SK-MEL-5 (cell line): Measurements from ENCODE around the gene VCAN. TPM values are rescaled to one million over a fixed set of nuclear protein-coding genes. Genes with fewer than 3 reads are reported as not detected.

Experiments used
- DNase-seq: peaks from one replicate; pipeline ENCODE4 v3.0.0-alpha.2; 2016; ENCODE audit warnings: low read depth, low spot score
- in situ Hi-C: cut with HindIII; loops from 2 replicates; pipeline ENCODE4 v1.10.0; 2016; ENCODE audit warnings: low sequenced_read_pairs, high pct_unique_total_duplicates, low pct_unique_long_range_greater_than_20kb
- total RNA-seq: library from RNA; depleted of rRNA; stranded (reverse); fragments of >200 nt; shearing (Covaris generic); gene quantifications from 2 replicates; pipeline ENCODE4 v1.2.3, GENCODE V29; 2014

VCAN gene
- total RNA-seq, 1 experiment from 2014 or later: 90.3 TPM

- in situ Hi-C loops: no loop called here
- DNase-seq: no peak
Observed at GRCh38 chr5:83487155-83487554, 15.6 kb downstream of the VCAN start.

DNA sequence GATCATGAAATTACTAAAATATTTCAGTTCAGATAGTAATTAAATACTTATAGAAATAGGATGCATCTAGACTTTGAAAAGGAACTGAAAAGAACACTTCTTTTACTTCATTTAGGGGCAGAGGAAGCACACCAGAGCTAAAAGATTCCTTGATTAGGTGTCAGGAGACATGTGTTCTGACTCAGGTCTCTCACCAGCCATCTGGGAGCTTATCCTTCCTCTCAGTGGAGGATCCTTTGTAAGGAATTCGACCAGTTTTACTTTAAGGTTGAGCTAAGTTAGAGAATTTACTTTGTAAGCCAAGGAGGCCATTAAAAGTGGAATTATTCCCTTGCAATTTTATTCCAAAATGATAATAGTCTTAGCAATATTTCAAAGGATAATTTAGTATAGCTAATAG lies 16.7 kb downstream of the VCAN start:
- no peak for DNase-seq
- in situ Hi-C loops: no loop called here

DNA sequence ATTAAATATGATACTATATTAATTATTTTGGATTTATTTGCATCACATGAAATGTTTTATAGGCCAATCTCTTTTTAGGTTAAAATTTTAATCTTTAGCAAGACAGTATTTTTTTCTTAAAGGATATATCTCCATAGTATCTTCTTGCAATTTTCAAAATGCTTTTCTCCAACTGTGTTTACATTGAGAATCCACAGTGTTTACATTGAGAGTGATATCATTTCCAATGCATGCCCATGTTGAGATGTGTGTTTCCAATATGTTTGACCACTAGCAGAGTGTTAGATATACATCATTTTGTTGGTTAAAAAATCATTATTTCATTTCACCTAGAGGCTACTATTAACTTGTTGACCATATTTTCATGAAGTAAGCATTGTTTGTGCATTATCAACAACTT lies 17.3 kb downstream of the VCAN start:
- in situ Hi-C loops: no loop called here
- DNase-seq: no peak

- peak; percentile 40 for DNase-seq
- in situ Hi-C loops: no loop called here
Observed at GRCh38 chr5:83490203-83490602, 18.7 kb downstream of the VCAN start.

- DNase-seq: no peak
- in situ Hi-C loops: no loop called here
Observed at GRCh38 chr5:83492331-83492730, 20.8 kb downstream of the VCAN start.

GRCh38 chr5:83493644-83494043 lies 22.1 kb downstream of the VCAN start:
- in situ Hi-C loops: no loop called here
- no peak for DNase-seq

DNA sequence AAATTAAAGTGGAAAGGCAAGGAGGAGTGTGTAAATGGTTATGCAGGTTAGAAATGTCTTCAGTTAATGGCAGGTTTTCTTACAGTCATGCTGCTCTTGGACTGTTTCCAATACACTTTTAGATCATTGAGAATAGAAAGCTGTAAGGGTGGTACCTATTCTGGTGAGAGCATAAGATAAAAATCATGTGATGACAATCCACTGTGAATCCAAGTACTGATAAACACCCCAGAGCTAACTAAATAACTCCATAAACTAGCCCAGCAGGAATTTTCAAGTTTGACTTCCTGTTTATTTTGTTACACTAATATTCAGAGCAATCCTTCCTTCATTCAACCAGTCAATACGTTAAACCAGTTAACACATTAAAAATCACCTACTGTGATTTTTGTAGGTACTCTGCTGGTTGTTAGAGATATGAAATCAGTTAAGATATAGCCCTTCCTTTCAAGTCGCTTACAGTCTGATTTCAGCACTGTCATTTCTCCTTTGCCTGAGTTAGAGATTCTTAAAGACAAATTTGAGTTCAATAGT lies 22.6 kb downstream of the VCAN start:
- in situ Hi-C loops: no loop called here
- no peak for DNase-seq

DNA sequence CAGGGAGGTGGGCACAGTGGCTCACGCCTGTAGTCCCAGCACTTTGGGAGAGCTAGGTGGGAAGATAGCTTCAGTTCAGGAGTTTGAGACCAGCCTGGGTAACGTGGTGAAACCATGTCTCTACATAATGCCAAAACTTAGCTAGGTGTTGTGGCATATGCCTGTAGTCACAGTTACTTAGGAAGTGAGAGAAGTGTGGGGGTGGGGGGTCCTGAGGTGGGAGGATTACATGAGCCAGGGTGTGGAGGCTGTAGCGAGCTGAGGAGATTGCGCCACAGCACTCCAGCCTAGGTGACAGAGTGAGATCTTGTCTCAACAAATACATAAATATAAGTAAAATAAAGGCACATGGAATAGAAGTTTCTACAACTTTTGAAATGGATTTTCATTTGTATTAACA lies 23.1 kb downstream of the VCAN start:
- in situ Hi-C loops: no loop called here

GRCh38 chr5:83496626-83497025 lies 25.1 kb downstream of the VCAN start:
- in situ Hi-C loops: no loop called here
- no peak for DNase-seq

More for the DNA sequence above, 23.1 kb downstream of the VCAN start:
- DNase-seq: no peak

DNA sequence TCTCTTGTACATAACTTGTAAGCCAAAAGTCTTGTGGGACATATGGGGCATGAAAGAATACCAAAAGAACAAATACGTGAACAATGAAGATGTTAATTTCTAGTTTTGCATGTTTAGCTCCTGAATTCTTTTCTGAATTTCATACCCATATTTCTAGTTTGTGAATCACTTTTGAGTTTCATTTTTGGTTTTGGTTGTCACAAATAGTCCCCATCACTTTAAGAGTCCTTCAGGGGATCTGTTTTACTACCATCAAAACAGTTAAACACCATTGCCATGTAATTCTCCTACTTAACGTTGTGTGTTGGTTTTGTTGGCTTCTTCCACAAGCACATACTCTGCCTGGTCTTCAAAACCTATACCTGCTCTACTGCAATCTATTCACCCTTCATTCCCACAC lies 27.0 kb downstream of the VCAN start:
- no peak for DNase-seq
- in situ Hi-C loops: no loop called here

DNA sequence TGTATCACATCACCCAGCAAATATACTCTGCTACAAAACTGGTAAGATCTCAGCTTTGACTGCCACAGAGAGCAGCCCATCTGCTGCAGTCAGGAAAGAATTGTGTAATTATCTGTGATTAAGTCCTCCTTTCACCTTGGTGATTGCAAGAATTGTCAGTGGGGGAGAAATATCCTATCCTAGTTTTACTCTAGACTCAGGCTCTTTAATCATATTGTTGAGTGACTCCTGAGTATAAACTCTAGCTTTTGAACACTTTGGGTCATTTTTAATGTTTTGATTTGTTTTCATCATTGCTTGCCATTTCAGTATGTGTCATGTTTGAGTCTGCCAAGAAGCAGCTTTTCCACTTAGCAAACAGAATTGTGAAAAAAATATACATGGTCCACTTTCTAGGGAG lies 32.1 kb downstream of the VCAN start:
- in situ Hi-C loops: no loop called here
- DNase-seq: no peak

GRCh38 chr5:83507431-83507830 lies 35.9 kb downstream of the VCAN start:
- DNase-seq: no peak
- in situ Hi-C loops: no loop called here

- DNase-seq: peak; percentile 67
- in situ Hi-C loops: no loop called here
Observed at GRCh38 chr5:83509540-83509939, 38.0 kb downstream of the VCAN start.

- no peak for DNase-seq
- in situ Hi-C loops: no loop called here
Observed at GRCh38 chr5:83510260-83510659, 38.7 kb downstream of the VCAN start.

GRCh38 chr5:83512061-83512745 lies 40.7 kb downstream of the VCAN start:
- in situ Hi-C loops: no loop called here
- no peak for DNase-seq

DNA sequence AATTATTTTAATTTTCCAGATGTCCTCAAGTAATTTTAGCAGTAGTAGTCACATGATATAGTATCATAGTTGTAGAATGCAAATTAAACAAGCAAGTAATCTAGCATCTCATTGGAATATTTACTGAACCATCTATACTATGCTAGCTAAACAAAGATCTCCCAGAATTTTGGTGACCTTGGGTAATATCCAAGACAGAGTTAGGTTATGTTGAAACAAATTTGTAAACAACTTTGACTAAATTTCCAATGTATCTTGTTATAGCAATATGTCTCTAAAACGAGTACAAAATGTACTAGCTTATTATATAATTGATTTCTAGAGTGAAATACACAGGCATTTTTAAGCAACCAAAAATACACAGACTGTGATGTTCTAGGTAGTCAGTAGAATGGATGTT lies 41.5 kb downstream of the VCAN start:
- no peak for DNase-seq
- in situ Hi-C loops: no loop called here

- DNase-seq: no peak
- in situ Hi-C loops: no loop called here
Observed at GRCh38 chr5:83513491-83513890, 41.9 kb downstream of the VCAN start.

GRCh38 chr5:83516377-83516776 lies 44.8 kb downstream of the VCAN start:
- DNase-seq: no peak
- in situ Hi-C loops: no loop called here

DNA sequence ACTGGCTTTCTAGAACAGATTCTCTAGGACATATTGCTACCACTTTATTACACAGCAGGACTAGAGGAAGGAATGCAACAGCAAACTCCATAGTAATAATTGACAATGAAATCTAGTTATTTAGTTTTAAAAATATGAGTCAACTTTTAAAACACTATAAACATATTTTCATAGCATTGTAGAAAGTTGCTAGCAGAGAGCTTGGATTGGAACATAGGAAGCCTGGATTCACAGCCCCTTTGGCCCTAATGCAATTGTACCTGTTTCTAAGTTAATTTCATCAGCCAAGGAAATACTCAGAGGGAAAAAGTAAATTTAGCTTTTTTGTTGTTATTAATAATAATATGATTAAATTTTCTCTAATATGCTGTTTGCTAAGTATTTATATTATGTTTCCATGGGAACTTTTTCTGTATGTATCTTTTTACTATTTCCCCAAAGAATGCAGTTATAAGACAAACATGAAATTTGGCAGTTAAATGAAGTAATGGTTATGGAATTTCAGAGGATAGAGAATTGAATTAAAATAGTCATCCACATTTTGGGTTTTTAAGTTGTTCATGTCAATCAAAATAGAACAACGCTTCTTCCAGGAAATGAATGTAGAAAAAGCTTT lies 45.6 kb downstream of the VCAN start:
- in situ Hi-C loops: no loop called here
- no peak for DNase-seq
